ENCODE measurements around the gene SGPP1. TPM values are rescaled to one million over a fixed set of nuclear protein-coding genes. Genes with fewer than 3 reads are reported as not detected.

Gene SGPP1
- total and polyA plus RNA-seq, 3 donors from 2014 or later = 16.9 to 30.1 (median 27.6) TPM

GRCh38 chr14:63713058-63713457, 14.8 kb downstream of the SGPP1 start:
- Histone ChIP-seq H3K27ac (no peak overlapping the region), H3K9me3 (no peaks in the 10 kb centered on the region), H3K4me3 (no peak overlapping the region), H3K4me1 (no peaks in the 10 kb centered on the region), H3K36me3 (ENCODE audit: low read depth, missing control alignments) (no peaks in the 10 kb centered on the region), H3K27me3 (no peaks in the 10 kb centered on the region)
- TF ChIP-seq POLR2A (IDR thresholded peaks at IDR 0.05) (no peak), CTCF (IDR thresholded peaks at IDR 0.05) (no peak)
- intact Hi-C loops (cut with DNase I; ENCODE audit: low total_unique reads) = no loop called here
- 82 to 90% methylated on average over 2 of the region's 2 CpGs for WGBS, 2 donors
- no peak for DNase-seq

- intact Hi-C loops (cut with DNase I; ENCODE audit: low total_unique reads) = no loop called here
- Histone ChIP-seq H3K4me1 (no peaks in the 10 kb centered on the region), H3K27me3 (no peaks in the 10 kb centered on the region), H3K9me3 (no peaks in the 10 kb centered on the region), H3K27ac (no peak overlapping the region), H3K36me3 (ENCODE audit: low read depth, missing control alignments) (no peaks in the 10 kb centered on the region), H3K4me3 (no peak overlapping the region)
- DNase-seq = no peak
- no peak for TF ChIP-seq POLR2A (IDR thresholded peaks at IDR 0.05)
- no peak for TF ChIP-seq CTCF (IDR thresholded peaks at IDR 0.05)
Measured at GRCh38 chr14:63712123-63712522, 15.7 kb downstream of the SGPP1 start.

- WGBS, 2 donors = 90 to 94% methylated on average over 4 of the region's 4 CpGs
- intact Hi-C loops (cut with DNase I; ENCODE audit: low total_unique reads) = no loop called here
- no peak for DNase-seq
Measured at GRCh38 chr14:63710497-63710896, 17.4 kb downstream of the SGPP1 start.

GRCh38 chr14:63709589-63709988, 18.3 kb downstream of the SGPP1 start:
- Histone ChIP-seq H3K9me3 (no peaks in the 10 kb centered on the region), H3K4me1 (no peaks in the 10 kb centered on the region), H3K27me3 (no peaks in the 10 kb centered on the region), H3K27ac (no peak overlapping the region), H3K4me3 (no peak overlapping the region), H3K36me3 (ENCODE audit: low read depth, missing control alignments) (no peaks in the 10 kb centered on the region)
- no peak for TF ChIP-seq CTCF (IDR thresholded peaks at IDR 0.05)
- no peak for TF ChIP-seq POLR2A (IDR thresholded peaks at IDR 0.05)
- no peak for DNase-seq
- intact Hi-C loops (cut with DNase I; ENCODE audit: low total_unique reads) = no loop called here
- 38 to 49% methylated on average over 2 of the region's 2 CpGs for WGBS, 2 donors

More at GRCh38 chr14:63710497-63710896, 17.4 kb downstream of the SGPP1 start:
- no peak for TF ChIP-seq POLR2A (IDR thresholded peaks at IDR 0.05)
- no peak overlapping the region for H3K4me3 ChIP-seq
- H3K4me1 ChIP-seq = no peaks in the 10 kb centered on the region
- no peaks in the 10 kb centered on the region for H3K36me3 ChIP-seq (ENCODE audit: low read depth, missing control alignments)
- no peak overlapping the region for H3K27ac ChIP-seq
- no peaks in the 10 kb centered on the region for H3K9me3 ChIP-seq
- no peaks in the 10 kb centered on the region for H3K27me3 ChIP-seq

GRCh38 chr14:63707216-63707615, 20.6 kb downstream of the SGPP1 start:
- WGBS, 2 donors = 90 to 95% methylated on average over 8 of the region's 8 CpGs

More at GRCh38 chr14:63707216-63707615, 20.6 kb downstream of the SGPP1 start:
- DNase-seq = no peak
- H3K4me3 ChIP-seq = no peak overlapping the region
- no peak overlapping the region for H3K27ac ChIP-seq
- no peaks in the 10 kb centered on the region for H3K36me3 ChIP-seq (ENCODE audit: low read depth, missing control alignments)
- TF ChIP-seq CTCF (IDR thresholded peaks at IDR 0.05) (no peak), POLR2A (IDR thresholded peaks at IDR 0.05) (no peak)
- intact Hi-C loops (cut with DNase I; ENCODE audit: low total_unique reads) = no loop called here
- no peaks in the 10 kb centered on the region for H3K27me3 ChIP-seq
- H3K4me1 ChIP-seq = no peaks in the 10 kb centered on the region
- no peaks in the 10 kb centered on the region for H3K9me3 ChIP-seq
